Heart left ventricle (tissue), 13 donors: ENCODE data around the gene KRTAP5-9.

Experiments
- POLR2A ChIP-seq, 2 donors: fragments of 450-650 bp; IDR thresholded peaks; one replicate each; pipeline ENCODE4 v1.6.1; 2017; ENCODE audit warnings: antibody characterized with exemption in 2 of 2, mild to moderate bottlenecking in 2 of 2, moderate library complexity in 2 of 2
- TF ChIP-seq, protein P1 (sequence below), 12 donors: fragments of 200-600 bp; sonication (generic) in 4 of 12; IDR thresholded peaks; one replicate each; pipeline versions ENCODE4 v1.5.0 to v1.8.0; 2018 to 2022; ENCODE audit warnings: antibody characterized with exemption in 12 of 12, mild to moderate bottlenecking in 5 of 12
- donor health status: ischemic (EF 13 %, LVEDD 7.1; RV severe dilation, severe dysfunction).
- donor health status: DM: no; HTN: yes; CAD: no.
- donor health status: DM: no; HTN: no; CAD: no.
- donor health status: ischemic (EF 25% LVEDD 6.9; RV normal size, moderate dysfunction).
- donor health status: ischemic (EF 25% LVEDD 5.7; RV mildly dilated, moderate dysfunction).
- donor health status: ischemic (EF 35%, LVEDD 5.7; RV mildly dilated, moderate dysfunction).
- donor health status: nonischemic (EF 11% LVEDD 7.7; RV severe dilation, severe dysfunction).
- donor health status: DM: yes; HTN: yes; CAD: no.
- donor health status: PGD.
- donor health status: ischemic (EF 29% LVEDD 5.4; RV normal size, mild dysfunction).
- donor health status: nonischemic (EF 23%, LVEDD 6.1; RV moderate dilation, normal function).

DNA sequence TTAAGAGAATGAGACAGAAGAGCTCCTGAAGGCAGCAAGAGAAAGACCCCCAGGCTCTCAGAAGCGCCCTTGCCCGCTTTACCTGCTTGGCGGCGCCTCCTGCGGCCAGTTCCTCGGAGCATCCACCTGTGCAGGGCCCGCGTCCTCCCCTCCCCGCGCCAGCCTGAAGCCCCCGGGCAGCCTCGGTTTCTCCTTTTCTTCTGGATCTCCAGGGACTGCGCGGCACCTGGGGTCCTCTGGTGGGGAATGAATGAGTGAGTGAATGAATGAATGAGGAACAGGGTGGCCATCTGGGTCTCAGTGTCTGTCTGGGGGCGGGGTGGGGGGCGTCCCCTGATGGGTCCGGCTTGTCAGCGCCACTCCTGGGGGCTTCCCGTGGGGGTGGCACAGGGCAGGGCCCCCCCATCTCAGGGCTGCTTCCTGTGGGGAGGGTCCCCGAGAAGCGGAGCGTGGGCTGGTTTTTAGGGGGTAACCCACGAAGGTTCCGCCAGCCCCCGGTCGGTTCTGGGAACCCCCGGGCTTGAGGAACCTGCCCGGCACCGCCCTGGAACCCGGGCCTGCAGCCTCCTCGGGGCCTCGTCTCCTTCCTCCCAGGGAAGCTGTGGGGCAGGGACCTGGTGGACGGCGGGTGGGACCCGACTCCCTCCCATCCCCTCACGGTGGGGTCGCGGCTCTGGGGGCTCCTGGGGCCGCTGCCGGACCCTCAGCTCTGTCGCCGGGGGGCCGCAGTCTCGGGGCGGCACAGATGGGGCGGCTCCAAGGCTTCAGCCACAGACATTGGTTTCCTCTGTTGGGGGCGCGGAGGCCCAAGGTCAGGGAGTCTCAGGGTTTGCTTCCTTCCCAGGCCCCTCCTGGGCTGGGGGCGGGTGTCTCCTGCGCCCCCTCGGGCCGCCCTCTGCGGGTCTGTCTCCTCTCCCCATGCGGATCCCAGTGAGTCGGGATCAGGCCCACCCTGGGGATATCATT, 29.4 kb upstream of the KRTAP5-9 start:
- TF ChIP-seq, protein P1, sequence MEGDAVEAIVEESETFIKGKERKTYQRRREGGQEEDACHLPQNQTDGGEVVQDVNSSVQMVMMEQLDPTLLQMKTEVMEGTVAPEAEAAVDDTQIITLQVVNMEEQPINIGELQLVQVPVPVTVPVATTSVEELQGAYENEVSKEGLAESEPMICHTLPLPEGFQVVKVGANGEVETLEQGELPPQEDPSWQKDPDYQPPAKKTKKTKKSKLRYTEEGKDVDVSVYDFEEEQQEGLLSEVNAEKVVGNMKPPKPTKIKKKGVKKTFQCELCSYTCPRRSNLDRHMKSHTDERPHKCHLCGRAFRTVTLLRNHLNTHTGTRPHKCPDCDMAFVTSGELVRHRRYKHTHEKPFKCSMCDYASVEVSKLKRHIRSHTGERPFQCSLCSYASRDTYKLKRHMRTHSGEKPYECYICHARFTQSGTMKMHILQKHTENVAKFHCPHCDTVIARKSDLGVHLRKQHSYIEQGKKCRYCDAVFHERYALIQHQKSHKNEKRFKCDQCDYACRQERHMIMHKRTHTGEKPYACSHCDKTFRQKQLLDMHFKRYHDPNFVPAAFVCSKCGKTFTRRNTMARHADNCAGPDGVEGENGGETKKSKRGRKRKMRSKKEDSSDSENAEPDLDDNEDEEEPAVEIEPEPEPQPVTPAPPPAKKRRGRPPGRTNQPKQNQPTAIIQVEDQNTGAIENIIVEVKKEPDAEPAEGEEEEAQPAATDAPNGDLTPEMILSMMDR (IDR thresholded peaks at IDR 0.05) = no peak
- no peak for TF ChIP-seq POLR2A (IDR thresholded peaks at IDR 0.05)
